ENCODE measurements around the gene HECW1. TPM values are rescaled to one million over a fixed set of nuclear protein-coding genes. Genes with fewer than 3 reads are reported as not detected.

Gene HECW1
- total RNA-seq, 1 donor from 2014 or later = 0.40 TPM

DNA sequence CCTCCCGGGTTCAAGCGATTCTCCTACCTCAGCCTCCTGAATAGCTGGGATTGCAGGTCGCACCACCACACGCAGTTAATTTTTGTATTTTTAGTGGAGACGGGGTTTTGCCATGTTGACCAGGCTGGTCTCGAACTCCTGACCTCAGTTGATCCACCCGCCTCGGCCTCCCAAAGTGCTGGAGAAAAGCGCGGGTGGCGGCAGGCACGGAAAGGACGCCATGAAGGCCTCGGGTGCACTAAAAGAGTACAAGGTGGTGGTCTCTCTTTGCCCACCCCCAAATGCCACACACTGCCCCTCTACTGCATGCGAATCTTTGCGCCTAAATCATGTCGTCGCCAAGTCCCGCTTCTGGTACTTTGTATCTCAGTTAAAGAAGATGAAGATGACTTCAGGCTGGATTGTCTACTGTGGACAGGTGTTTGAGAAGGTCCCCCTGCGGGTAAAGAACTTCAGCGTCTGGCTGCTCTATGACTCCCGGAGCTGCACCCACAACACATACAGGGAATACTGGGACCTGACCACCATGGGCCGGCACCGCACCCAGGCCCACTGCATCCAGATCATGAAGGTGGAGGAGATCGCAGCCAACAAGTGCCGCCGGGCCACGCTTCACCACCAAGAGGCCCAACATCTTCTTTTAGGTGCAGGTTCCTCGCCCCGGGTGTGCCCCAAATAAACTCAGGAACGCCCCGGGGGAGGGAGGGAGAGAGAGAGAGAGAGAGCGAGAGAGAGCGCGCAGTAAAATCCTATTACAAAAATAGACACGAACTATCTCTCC, 161.7 kb downstream of the HECW1 start:
- ATAC-seq = no peak

DNA sequence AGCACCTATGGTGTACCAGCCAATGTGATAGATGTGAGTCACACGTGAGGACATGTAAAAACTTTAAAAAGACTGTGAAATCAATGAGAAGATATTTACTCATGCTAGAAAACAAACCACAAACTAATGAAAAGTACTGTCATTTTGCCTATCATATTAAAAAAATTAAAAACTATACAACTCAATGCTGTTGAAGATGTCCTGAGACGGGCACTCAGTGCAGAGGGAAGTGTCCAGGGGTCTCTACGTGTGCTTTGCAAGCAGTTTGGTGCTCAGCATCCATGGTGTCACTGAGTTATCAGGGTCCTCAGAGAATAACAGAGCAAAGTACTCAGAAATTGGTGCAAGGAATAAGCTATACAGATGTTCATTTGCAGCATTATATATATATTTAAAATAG, 162.3 kb downstream of the HECW1 start:
- ATAC-seq = no peak

DNA sequence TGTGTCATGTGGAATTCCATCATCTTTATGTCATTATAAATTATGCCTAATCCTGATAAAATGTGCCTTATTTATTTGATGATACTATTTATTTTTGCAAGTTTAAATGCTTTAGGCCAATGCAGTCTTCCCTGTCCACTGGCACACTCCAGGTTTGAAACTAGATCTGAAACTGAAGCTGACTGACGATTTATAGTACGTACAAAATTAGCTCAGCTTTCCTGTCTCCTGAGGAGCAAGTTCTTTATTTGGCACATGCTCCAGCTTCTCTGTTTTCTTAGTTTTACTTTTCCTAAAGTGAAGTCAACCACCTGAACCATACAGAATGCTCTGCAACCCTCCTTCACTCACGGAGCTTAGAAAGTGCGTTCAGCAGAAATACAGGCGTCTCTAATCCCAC, 164.1 kb downstream of the HECW1 start:
- no peak for ATAC-seq

DNA sequence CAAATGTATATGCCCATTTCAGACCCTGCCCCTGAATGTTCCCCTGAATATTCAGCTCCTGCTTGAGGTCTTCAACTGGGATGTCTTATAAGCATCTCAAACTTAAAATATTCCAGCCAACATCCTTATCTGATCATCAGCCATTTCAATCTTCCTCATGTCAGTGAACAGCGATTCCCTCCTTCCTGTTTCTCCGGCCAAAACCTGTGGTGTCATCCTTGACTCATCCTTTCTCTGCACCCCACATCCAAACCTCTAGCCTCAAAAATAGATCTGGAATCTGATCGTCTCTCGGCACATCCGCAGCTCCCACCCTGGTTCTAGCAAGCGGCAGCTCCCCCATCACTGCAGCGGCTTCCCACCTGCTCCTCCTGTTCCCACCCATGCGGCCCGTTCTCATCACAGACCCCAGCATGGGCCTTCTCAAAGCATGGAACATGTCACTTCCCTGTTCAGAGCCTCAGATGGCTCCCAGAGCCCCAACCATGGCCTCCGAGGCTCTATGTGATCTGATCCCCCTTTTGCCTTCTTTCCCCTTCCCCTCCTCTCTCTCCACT, 165.7 kb downstream of the HECW1 start:
- ATAC-seq = no peak

GRCh38 chr7:43281268-43281667, 168.8 kb downstream of the HECW1 start:
- no peak for ATAC-seq

DNA sequence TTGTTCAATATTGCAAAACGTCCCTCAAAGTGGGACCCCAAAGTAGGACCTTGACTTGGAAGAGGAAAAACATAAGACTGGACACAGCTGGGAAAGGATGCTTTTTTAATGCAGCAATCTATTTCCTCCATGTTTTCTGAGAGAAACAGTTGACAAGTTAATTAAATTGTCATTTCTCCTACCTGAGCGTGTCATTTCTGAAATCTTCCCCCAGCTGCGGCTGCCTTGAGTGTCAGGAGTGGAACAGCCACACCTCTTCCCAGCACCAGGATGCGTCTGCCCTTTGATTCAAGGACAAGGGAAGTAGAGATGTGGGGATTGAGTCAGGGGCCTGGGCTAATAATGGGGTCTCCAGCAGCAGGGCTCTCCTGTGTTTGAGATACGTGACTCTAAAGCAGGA, 171.3 kb downstream of the HECW1 start:
- ATAC-seq = no peak

DNA sequence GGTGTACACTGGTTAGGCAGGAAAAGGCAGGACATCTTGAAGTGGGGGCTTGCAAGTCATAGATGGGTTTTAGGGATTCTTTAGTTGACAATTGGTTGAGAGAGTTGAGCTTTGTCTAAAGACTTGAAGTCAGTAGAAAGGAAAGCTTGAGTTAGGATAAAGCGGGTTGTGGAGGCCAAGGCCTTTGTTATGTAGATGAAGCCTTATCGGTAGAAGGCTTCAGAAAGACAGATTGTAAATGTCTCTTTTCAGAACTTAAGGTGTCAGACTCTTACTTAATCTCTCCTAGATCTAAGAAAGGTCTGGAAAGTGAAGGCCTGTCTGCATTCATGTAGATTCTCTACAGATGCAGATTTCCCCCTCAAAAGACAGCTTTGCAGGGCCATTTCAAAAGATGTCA, 177.4 kb downstream of the HECW1 start:
- ATAC-seq = no peak

DNA sequence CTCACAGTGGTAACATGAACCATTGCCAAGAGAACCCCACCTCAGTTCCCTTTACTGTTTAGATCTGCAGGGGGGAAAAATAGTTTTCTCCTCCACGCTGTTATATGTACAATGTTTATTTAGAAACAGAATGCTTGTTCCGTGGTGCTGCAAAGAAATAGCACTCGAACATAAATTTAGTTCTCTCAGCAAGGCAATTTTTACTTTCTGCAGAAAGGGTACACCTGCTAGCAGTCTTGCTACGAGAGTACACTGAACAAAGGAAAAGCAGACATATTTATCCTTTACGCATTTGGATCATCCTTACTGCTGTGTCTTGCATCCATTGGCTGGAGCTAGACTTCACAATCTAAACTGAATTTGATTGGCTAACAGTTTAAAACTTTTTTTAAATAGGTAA, 178.5 kb downstream of the HECW1 start:
- ATAC-seq = no peak

- no peak for ATAC-seq
These were observed 179.3 kb downstream of the HECW1 start for GRCh38 chr7:43291789-43292188.

GRCh38 chr7:43292384-43292783, 179.9 kb downstream of the HECW1 start:
- ATAC-seq = no peak

GRCh38 chr7:43294080-43294630, 181.7 kb downstream of the HECW1 start:
- peak; percentile 63 for ATAC-seq

- ATAC-seq = no peak
These were observed 183.0 kb downstream of the HECW1 start for GRCh38 chr7:43295429-43295828.

GRCh38 chr7:43296306-43296705, 183.9 kb downstream of the HECW1 start:
- no peak for ATAC-seq

GRCh38 chr7:43298617-43299016, 186.2 kb downstream of the HECW1 start:
- ATAC-seq = no peak

- ATAC-seq = no peak
These were observed 187.7 kb downstream of the HECW1 start for GRCh38 chr7:43300121-43300520.

- peak; percentile 69 for ATAC-seq
These were observed 189.8 kb downstream of the HECW1 start for GRCh38 chr7:43302211-43302711.

- ATAC-seq = no peak
These were observed 190.5 kb downstream of the HECW1 start for GRCh38 chr7:43302773-43303460.

GRCh38 chr7:43303740-43304241, 191.3 kb downstream of the HECW1 start:
- peak; percentile 36 for ATAC-seq

- no peak for ATAC-seq
These were observed 194.0 kb downstream of the HECW1 start for GRCh38 chr7:43306404-43306803.

DNA sequence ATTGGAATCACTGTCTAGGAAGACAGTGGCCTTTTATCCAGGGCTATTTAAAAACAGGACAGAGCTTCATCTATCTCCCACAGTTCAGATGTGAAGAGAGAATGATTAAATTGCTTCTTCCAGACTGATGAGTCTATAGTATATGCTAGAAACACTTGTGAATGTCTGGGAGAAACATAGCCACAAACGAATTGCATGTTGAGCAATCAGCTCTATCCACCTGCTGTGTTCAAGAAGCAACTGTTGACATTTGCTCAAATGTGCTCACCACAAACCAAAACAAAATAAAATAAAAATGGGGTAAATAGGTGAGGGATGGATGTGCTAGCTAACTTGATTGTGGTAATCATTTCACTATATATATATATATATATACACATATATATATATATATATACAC, 195.1 kb downstream of the HECW1 start:
- no peak for ATAC-seq

DNA sequence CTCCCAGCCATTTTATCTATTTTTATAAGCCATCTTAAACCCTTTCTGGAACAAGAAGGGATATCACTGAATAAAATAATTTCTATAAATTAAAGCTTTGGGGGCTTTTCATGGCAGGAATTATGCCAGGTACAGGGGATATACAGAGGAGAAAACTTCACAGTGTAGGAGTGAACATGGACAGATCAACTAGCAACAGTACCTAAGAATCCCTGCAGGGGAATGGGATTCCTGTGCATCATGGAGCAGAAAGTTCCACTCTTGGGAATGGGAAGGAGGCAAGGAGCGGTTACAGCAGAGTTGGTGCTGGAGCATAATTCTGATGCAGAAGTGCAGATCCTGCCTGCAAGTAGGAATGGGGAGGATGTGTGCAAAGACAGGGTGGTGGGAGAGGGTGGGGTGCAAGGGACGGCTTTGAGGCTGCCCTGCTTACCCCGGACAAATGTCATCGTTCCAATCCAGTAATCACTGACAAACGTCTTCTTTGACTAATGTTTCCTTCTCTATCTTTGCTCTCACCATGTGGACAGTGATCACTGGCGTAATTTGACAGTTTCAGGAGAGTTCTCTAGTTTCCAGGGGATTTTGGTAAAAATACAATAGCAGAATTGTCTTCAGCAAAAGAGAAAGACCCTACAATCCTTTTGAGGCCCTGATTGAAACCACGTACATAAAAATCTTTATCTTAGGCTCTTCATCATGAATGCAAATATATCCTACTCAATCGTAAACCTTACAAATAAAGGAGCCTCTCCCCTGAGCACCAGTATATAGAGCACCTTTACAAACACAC, 196.7 kb downstream of the HECW1 start:
- ATAC-seq = no peak

- ATAC-seq = no peak
These were observed 197.2 kb downstream of the HECW1 start for GRCh38 chr7:43309706-43310022.

DNA sequence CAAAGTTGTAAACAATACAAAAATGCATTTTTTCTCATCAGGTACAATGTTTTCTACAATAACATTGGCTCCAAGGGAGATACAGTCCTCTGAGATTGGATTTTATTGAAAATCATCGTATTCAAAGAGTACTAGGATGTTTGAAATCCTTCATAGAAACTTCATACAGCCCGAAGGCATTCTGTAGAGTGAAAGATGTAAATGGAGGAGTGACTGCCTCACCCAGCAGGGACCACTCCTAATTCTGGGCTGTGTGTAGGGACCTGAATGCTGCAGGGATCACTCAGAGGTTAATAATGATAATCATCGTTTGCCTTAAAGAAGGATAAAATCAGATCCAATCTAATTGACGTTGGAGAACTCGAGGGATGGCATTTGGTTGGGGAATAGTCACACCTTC, 198.6 kb downstream of the HECW1 start:
- no peak for ATAC-seq

Data from esophagus mucosa (tissue), 1 donor.